Mammary epithelial cell (primary cell): ENCODE data around the gene MAF.

Experiments used
- CTCF ChIP-seq, 2 donors: IDR thresholded peaks in 1 of 2; conservative IDR thresholded peaks in 1 of 2; 2 replicates each; pipeline ENCODE4 v1.5.1; 2011 to 2012; ENCODE audit warnings: inconsistent platforms in 2 of 2, low read length in 2 of 2, mild to moderate bottlenecking in 2 of 2, control low read depth in 1 of 2, low read depth in 1 of 2; ENCODE audit not compliant: insufficient read depth in 1 of 2; ENCODE audit errors: extremely low read depth in 1 of 2
- EZH2 ChIP-seq: IDR thresholded peaks from 2 replicates; pipeline ENCODE4 v1.6.1; 2012; ENCODE audit warnings: low read length, inconsistent platforms, borderline replicate concordance

- TF ChIP-seq CTCF (conservative IDR thresholded peaks at IDR 0.05 in 1 of 2, IDR thresholded peaks at IDR 0.05 in 1 of 2; ENCODE audit: extremely low read depth in 1 of 2, insufficient read depth in 1 of 2, low read depth in 1 of 2, low read length in 2 of 2) (no peak), EZH2 (no peak)
Measured at GRCh38 chr16:79648826-79649225, 48.3 kb upstream of the MAF start.
